Hypothalamus (tissue), 51 donors: ENCODE results near the gene NCF4.

ENCODE experiments used
- DNase-seq, 51 donors: peaks; one replicate each; lab custom pipeline; 2025; lab: John Stamatoyannopoulos, UW

The NCF4 gene

DNA sequence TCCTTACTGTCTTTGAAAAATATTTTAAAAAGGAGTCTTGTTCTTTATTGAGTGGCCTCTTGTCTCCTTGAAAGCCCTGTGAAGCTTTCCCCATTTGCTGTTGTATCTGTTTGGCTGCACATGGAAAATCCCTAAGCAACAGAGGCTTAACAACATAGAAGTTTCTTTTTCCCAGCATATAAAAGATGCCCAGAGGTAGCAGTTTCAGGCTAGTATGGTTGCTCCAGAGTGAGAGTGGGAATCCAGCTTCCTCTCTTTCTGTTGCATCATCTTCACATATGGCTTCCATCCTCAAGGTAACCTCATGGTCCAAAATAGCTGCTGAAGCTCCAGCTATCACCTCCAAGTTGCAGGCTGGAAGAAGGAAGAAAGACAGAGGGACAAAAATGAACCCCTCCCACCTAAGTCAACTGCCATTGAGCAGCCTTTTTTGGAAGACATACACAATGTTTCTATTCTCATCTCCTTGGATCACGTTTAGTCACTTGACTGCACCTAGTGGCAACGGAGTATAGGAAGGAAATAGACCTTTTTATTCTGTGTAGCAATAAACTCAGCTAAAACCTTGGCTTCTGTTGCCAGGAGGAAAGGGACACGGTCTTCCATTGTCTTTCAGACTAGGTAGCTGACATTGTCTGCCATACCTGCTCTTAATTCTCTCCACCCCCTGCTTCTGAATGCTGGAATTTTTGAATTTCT, 57.9 kb downstream of the NCF4 start:
- no peak for DNase-seq

DNA sequence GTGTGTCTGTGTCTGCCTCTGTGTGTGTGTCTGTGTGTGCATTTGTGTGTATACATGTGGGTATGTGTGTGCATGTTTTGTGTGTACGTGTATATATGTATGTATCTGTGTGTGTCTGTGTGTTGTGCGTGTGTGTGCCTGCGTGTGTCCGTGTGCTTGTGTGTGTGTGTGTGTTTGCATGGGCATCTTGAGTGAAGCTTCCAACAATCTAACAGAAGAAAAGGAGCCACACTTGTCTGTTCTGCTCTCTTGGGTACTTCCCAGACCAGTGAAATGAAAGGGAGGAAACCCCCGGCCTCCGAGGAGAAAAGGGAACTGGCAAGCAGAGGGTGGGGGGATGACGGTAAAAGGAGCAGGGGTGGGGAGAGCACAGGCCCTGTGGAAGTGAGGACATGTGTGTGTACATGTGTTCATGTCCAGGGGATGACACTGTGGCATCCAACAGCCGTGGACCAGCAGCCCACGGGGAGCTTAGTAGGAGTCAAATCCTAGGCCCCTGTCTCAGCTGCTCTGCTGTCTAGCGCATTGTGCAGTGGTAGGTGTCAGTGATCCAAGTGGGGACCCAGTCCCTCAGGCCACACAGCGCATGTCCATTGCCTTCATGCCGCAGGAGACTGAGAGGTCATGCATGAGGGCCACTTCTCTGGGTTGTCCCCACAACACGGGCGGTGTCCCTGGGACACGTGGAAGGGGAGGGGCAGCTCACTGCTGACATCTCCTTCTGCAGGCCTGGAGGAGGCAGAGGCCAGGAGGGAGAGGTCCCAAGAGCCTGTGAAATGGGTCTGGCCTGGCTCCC, 60.7 kb downstream of the NCF4 start:
- DNase-seq: peak in 3 of 51 donors; percentile 8 to 19 (median 16)

DNA sequence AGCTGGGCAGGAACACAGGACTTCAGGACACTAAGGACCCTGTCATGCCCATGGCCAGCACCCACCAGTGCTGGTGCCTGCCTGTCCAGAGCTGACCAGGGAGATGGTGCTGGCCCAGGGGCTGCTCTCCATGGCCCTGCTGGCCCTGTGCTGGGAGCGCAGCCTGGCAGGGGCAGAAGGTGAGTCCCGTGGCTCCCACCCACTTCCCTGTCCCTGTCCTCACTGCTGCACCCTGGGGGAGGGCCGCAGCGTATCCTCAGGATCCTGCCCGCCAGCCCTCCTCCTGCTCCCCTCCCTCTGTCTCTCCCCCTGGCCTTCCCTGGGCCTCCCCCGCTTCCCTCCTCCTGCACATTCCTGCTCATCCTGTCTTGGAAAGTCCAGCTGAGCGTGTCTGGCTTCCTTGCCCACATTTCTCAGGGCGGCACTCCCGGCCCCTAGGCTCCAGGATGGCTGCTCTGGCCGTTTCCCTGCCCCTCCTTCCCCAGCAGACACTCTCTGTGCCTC, 61.4 kb downstream of the NCF4 start:
- DNase-seq: no peak

DNA sequence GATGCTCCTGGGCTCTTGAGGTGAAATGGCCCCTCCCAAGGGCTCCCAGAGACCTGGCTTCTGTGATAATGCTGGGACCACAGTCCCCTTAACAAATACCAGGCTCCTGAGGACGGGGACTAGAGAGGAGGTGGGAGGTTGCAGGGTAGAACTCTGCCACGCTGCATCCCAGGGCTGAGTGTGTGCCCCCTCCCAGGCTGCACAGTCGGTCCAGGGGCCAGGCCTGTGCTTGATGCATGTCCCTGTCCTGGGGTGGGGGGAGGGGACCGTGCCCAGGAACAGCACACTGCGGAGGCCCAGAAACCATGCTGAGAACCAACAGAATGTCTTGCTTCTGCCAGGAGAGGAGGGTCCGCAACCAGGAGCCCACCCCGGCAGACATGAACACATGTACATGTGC, 61.9 kb downstream of the NCF4 start:
- DNase-seq: no peak

DNA sequence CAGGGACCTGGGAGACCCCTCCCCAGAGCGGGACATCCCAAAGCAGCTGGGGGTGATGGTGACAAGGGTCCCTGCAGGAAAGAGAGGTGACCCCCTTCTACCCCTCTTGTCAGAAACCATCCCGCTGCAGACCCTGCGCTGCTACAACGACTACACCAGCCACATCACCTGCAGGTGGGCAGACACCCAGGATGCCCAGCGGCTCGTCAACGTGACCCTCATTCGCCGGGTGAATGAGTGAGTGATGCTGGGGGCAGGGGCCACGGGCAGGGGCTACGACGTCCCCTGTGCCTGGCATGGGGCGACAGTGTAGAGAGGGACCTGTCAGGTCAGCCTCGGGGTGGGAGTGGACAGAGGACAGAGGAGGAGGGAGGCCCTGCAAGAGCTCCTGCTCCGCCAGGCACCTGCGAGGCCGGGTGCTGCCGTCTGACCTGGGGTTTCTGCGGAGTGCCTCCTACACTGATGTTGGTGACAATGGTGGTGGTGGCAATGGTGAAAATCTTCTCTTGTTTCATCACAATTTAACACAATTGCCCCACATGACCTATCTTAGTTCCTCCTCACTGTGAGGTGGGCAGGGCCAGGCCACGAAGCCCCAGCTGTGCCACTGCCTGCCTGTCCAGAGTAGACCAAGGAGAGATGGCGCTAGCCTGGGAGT, 62.5 kb downstream of the NCF4 start:
- no peak for DNase-seq

DNA sequence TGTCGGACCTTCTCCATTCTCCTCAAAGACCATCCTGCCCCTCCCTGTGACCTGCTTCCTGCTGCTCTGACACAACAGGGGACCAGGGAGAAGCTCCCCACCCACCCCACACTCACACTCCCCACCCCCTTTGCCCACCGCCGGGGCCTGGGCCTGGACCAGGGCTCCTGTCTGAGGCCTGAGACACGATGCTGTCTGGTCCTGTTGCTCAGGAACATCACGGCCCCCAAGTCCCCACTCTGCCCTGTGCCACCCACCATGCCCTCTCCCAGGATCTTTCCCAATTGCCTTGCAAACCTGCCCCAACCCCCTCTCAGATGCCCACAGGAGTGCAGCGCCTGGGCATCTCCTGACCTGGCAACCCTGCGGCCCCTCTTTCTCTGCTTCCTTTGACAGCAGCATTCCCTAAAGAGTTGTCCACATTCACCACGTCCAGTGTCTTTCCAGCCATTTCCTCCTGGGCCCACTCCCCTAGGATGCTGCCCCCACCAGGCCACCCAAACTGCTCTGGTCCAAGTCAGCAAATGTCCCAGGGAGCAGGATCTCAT, 63.4 kb downstream of the NCF4 start:
- DNase-seq: no peak

DNA sequence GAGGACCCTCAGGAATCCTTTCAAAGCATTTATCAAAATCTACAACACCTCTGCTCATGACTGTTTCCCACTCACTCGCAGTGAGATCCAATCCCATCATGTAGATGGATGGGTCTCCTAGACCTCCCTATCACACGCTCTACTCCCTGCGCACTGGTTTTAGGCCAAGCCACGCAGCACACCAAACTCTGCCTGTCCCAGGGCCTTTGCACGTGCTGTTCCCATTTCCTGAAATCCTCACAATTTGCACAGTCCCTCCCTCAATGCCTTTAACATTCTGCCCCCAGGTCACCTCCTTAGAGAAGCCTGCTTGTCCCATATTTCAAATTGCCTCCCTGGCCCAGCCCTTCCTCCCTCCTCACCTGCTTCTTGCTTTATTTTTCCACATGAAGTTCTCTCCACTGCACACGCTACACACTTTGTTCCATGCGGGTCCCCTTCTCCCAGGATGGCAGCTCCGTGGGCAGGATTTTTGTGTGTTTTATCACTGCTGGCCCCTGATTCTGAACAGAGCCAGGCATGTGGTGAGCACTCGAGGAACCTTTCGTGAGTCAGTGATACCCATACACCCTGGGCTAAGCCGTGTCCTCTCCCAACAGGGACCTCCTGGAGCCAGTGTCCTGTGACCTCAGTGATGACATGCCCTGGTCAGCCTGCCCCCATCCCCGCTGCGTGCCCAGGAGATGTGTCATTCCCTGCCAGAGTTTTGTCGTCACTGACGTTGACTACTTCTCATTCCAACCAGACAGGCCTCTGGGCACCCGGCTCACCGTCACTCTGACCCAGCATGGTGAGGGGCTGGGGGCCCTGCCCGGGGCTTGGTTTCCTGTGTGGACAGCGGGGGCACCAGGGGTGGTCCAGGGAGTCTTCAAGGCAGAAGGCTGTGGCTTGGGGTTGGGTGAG, 64.8 kb downstream of the NCF4 start:
- DNase-seq: no peak

DNA sequence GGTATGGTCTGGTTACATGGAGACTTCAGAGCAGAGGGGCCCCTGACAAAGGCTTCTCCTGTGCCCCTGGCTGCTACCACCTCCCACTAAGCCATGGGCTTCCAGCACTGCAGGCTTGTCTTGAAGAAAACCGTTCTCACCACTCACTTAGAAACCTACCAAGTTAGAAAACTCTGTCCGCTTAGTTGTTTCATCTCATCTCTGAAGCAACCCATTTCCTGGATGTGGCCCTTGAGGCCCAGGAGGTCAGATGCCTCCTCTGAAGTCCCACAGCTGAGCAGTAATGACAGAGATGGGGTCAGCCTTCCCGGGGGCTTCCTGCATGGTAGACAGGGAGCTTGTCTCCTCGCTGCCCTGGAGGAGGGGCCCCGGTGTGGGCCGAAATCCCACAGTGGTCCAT, 65.5 kb downstream of the NCF4 start:
- DNase-seq: no peak

DNA sequence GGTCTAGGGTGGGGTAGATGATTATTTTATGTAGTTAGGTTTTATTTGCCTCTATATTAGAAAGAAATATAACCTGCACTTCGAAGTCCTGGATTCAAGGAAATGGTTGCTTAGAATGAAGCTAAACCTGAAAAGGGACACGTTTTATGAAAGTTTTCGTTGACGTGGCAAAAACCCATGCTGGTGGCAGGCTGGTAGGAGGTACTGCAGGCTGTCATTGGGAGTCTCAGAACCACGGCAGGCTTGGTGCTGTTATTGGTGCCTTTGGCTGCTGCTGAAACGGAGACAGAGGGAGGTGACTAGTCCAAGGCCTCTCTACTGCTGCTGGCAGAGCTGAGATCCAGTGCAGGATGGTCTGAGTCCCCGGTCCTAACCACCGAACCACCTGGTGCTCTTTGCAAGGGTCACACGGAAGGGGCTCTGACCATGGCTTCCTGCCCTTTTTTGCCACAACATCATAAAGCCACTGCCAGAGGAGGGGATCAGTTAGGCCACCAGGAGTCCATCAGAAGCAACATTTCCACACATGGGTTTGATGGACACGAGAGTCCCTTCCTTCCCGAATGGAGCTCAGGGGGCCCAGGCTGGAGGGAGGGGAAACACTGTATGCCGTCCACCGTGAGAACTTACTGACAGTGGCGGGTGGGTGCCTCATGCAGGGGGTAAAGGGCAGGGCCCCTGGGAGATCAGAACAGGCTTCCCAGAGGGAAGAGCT, 66.1 kb downstream of the NCF4 start:
- DNase-seq: no peak
